Parathyroid adenoma (tissue), 2 donors: ENCODE data around the gene HLA-F.

Experiments used
- H2AFZ ChIP-seq: fragments of 300-600 bp; sonication (generic); one replicate; pipeline ENCODE4 v1.7.0; 2017; ENCODE audit warnings: antibody characterized with exemption, mild to moderate bottlenecking
- H3K27ac ChIP-seq: fragments of 300-600 bp; sonication (generic); one replicate; pipeline ENCODE4 v1.7.0; 2017
- H3K27me3 ChIP-seq: fragments of 300-600 bp; sonication (generic); one replicate; pipeline ENCODE4 v1.7.0; 2017; ENCODE audit warnings: low read length; ENCODE audit not compliant: control insufficient read depth, insufficient read depth
- H3K36me3 ChIP-seq: fragments of 300-600 bp; sonication (generic); one replicate; pipeline ENCODE4 v1.7.0; 2017; ENCODE audit warnings: low read length; ENCODE audit not compliant: control insufficient read depth, insufficient read depth
- H3K4me1 ChIP-seq: fragments of 300-600 bp; sonication (generic); one replicate; pipeline ENCODE4 v1.7.0; 2017; ENCODE audit warnings: control low read depth
- H3K4me2 ChIP-seq: fragments of 300-600 bp; sonication (generic); one replicate; pipeline ENCODE4 v1.7.0; 2017; ENCODE audit warnings: low read length
- H3K4me3 ChIP-seq: fragments of 300-600 bp; sonication (generic); one replicate; pipeline ENCODE4 v1.7.0; 2017; ENCODE audit warnings: low read depth, low read length
- H3K79me2 ChIP-seq: fragments of 300-600 bp; sonication (generic); one replicate; pipeline ENCODE4 v1.7.0; 2017; ENCODE audit warnings: control low read depth
- H3K9ac ChIP-seq: fragments of 300-600 bp; sonication (generic); one replicate; pipeline ENCODE4 v1.7.0; 2017; ENCODE audit warnings: mild to moderate bottlenecking
- H3K9me3 ChIP-seq: fragments of 300-600 bp; sonication (generic); one replicate; pipeline ENCODE4 v1.7.0; 2017; ENCODE audit warnings: low read length; ENCODE audit not compliant: control insufficient read depth
- TF ChIP-seq, protein P1 (sequence below): fragments of 300-600 bp; sonication (generic); IDR thresholded peaks from one replicate; pipeline ENCODE4 v1.7.0; 2017; ENCODE audit warnings: antibody characterized with exemption, mild to moderate bottlenecking
- donor health status: primary hyperparathyroidism.

HLA-F gene

DNA sequence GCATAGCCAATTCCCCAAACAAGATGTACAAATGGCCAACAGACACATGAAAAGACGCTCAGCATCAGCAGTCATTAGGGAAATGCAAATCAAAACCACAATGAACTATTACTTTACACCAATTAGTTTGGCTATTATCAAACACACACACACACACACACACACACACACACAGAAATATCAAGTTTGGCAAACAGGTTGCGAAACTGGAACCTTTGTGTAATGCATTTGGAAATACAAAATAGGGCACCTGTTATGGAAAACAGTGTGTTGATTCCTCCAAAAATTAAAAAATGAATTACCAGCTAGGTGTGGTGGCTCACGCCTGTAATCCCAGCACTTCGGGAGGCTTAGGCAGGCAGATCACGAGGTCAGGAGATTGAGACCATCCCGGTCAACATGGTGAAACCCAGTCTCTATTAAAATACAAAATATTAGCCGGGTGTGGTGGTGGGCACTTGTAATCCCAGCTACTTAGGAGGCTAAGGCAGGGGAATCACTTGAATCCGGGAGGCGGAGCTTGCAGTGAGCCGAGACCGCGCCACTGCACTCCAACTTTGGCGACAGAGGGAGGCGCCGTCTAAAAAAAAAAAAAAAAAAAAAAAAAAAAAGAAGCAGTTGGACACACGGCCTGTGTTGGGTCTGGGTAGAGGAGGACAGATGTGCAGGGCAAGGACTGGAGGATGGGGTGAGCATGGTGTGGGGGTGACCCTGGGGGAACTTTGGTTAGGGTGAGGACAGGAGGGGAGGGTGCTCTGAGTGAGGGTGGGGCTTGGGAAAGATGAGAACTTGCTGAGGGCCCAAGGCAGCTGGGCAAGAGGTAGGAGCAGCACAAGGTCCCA lies 23.8 kb downstream of the HLA-F start:
- Histone ChIP-seq H3K4me2 (no peak overlapping the region), H3K9ac (no peak overlapping the region), H3K27ac (no peak overlapping the region), H3K4me3 (no peak overlapping the region), H3K4me1 (peaks cover 7% of the 10 kb centered on the region), H3K79me2 (no peaks in the 10 kb centered on the region), H3K9me3 (no peaks in the 10 kb centered on the region), H3K27me3 (no peaks in the 10 kb centered on the region), H3K36me3 (no peaks in the 10 kb centered on the region), H2AFZ (no peak overlapping the region)
- TF ChIP-seq, protein P1, sequence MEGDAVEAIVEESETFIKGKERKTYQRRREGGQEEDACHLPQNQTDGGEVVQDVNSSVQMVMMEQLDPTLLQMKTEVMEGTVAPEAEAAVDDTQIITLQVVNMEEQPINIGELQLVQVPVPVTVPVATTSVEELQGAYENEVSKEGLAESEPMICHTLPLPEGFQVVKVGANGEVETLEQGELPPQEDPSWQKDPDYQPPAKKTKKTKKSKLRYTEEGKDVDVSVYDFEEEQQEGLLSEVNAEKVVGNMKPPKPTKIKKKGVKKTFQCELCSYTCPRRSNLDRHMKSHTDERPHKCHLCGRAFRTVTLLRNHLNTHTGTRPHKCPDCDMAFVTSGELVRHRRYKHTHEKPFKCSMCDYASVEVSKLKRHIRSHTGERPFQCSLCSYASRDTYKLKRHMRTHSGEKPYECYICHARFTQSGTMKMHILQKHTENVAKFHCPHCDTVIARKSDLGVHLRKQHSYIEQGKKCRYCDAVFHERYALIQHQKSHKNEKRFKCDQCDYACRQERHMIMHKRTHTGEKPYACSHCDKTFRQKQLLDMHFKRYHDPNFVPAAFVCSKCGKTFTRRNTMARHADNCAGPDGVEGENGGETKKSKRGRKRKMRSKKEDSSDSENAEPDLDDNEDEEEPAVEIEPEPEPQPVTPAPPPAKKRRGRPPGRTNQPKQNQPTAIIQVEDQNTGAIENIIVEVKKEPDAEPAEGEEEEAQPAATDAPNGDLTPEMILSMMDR: no peak

DNA sequence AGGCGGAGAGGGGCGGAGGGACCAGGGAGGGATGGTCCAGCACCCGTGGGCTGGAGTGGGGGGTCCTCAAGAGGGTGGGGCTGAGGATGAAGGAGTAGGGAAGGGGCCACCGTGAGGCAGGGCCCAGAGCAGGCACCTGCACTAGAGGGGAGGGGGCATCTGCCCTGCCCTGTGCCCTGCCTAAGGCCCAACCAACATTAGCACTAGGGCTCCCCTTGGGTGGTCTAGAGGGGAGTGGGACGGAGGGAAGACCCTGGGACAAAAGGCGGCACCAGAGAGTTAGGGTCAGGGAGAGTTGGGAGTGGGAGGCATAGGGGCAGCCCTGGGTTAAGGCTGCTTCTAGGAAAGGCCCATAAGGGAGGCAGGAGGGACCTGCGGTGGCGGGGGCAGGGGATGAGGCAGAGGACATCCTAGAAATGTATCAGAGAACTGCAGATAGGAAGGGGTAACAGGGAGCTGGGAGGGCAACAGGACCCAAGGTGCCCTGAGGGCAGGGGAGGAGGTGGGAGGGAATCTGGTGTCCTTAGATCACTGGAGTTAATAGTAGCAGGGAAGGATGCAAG lies 24.5 kb downstream of the HLA-F start:
- Histone ChIP-seq H3K27me3 (no peaks in the 10 kb centered on the region), H3K4me3 (peak overlapping the region; percentile 74), H3K79me2 (no peaks in the 10 kb centered on the region), H3K27ac (no peak overlapping the region), H2AFZ (peak overlapping the region; percentile 92), H3K4me2 (peak overlapping the region; percentile 99), H3K9me3 (no peaks in the 10 kb centered on the region), H3K4me1 (peaks cover 7% of the 10 kb centered on the region), H3K36me3 (no peaks in the 10 kb centered on the region), H3K9ac (no peak overlapping the region)
- TF ChIP-seq, protein P1: no peak

DNA sequence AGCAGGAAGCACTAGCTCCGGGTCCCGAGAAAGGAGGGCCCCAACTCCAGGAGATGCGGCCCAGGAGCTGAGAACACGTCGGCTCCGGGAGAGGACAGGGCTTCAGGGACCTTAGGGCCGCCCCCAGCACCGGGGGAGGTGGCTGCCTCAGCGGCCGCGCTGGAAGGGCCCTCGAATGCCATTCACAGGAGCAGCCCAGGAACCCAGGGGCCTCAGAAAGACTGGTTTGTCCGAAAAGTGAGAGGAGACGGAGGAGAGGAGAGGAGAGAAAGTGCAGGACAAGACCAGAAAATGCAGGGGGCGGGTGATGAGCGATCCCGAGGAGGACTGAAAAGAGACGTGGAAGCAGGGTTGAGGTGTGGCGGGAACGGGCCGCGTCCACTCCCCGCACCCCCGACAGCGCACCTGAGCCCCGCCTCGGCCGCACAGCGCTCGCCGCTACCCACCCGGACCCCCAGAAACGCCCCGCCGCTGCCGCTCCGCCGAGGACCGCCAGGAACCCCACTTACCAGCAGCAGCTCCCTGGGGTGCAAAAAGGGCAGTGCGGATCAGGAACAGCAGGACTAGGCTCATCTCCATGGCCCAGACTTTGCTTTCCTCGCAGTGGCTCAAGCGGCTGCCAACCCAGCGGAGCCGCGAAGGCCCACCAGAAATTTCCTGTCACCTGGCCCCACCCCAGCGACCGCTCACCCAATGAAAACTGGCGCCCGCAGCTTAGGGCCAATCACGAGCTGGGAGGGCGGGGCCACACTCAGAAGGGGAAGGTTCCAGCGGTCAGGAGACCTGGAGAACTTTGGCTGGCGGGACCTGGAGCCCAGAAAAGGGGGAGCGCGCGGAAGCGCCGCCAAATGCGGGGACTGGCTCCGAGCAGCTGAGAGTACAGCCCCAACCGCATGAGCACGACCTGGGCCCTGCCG lies 25.4 kb downstream of the HLA-F start:
- H3K4me1 ChIP-seq: peaks cover 7% of the 10 kb centered on the region
- H3K27me3 ChIP-seq: no peaks in the 10 kb centered on the region
- TF ChIP-seq, protein P1: no peak
- peak overlapping the region; percentile 99 for H3K4me2 ChIP-seq
- no peaks in the 10 kb centered on the region for H3K36me3 ChIP-seq
- H3K27ac ChIP-seq: no peak overlapping the region
- peak overlapping the region; percentile 92 for H2AFZ ChIP-seq
- H3K79me2 ChIP-seq: no peaks in the 10 kb centered on the region
- peak overlapping the region; percentile 29 for H3K9ac ChIP-seq
- H3K4me3 ChIP-seq: peak overlapping the region; percentile 74
- no peaks in the 10 kb centered on the region for H3K9me3 ChIP-seq

DNA sequence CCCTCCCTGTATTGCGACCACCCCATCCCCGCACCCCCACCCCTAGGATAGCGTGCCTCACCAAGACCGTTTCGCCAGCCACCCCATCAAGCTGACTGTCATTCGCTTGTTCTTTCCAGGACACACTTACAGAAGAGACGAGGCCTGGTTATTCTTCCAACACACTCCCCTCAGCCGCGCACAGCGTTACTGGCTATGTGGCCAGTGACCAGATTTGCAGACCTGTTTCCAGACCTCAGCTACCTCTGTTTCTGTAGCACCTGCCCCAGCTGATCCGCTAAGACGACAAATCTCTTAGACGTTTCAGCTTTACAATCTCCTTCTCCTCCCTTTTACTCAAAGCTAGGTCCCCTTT lies 26.1 kb downstream of the HLA-F start:
- Histone ChIP-seq H3K4me1 (peaks cover 7% of the 10 kb centered on the region), H3K4me2 (peak overlapping the region; percentile 99), H3K4me3 (peak overlapping the region; percentile 74), H3K79me2 (no peaks in the 10 kb centered on the region), H3K9ac (no peak overlapping the region), H3K27me3 (no peaks in the 10 kb centered on the region), H3K27ac (no peak overlapping the region), H3K9me3 (no peaks in the 10 kb centered on the region), H3K36me3 (no peaks in the 10 kb centered on the region), H2AFZ (peak overlapping the region; percentile 92)
- TF ChIP-seq, protein P1: no peak
